BJ (cell line): ENCODE data around the gene LCN1. TPM values are rescaled to one million over a fixed set of nuclear protein-coding genes. Genes with fewer than 3 reads are reported as not detected.

ENCODE experiments used
- CTCF ChIA-PET: fragments of 350-600 bp; formaldehyde crosslinking; extraction: SDS; loops from one replicate; lab custom pipeline; 2021; ENCODE audit warnings: antibody characterized with exemption, inconsistent platforms; lab: Yijun Ruan, JAX
- POLR2A ChIA-PET: fragments of 300-600 bp; sonication (Branson Sonifier 250); formaldehyde crosslinking; extraction: SDS; loops from one replicate; lab custom pipeline; 2021; ENCODE audit warnings: antibody characterized with exemption; lab: Charles Lee
- DNase-seq: peaks from one replicate; pipeline ENCODE4 v3.0.0-alpha.2; 2011; ENCODE audit warnings: low read depth
- H3K27me3 ChIP-seq: 2 replicates; pipeline ENCODE4 v1.6.0; 2011; ENCODE audit warnings: low read length; ENCODE audit not compliant: control insufficient read depth, insufficient read depth
- H3K36me3 ChIP-seq: 2 replicates; pipeline ENCODE4 v1.5.1; 2011; ENCODE audit warnings: low read length; ENCODE audit not compliant: control insufficient read depth, insufficient read depth
- H3K4me3 ChIP-seq: 2 replicates; pipeline ENCODE4 v1.5.1; 2011; ENCODE audit warnings: low read depth, mild to moderate bottlenecking, control low read depth, low read length
- CTCF ChIP-seq: IDR thresholded peaks from 2 replicates; pipeline ENCODE4 v1.5.1; 2011; ENCODE audit warnings: low read depth, mild to moderate bottlenecking, control low read depth, inconsistent platforms, low read length, moderate library complexity; ENCODE audit not compliant: insufficient read depth
- polyA plus RNA-seq: library from polyadenylated mRNA; depleted of rRNA; stranded (reverse); fragments of >200 nt; gene quantifications from 2 replicates; pipeline ENCODE4 v1.2.3, GENCODE V29; 2011

Gene LCN1
- polyA plus RNA-seq, 1 experiment, result not detected

GRCh38 chr9:135515083-135515951 is 5.9 kb upstream of the LCN1 start:
- H3K27me3 ChIP-seq, result no peaks in the 10 kb centered on the region
- ChIA-PET POLR2A (no interaction called here), CTCF (interaction anchor here (0.6 to 1.3 kb wide), 2 partner anchors 10 to 18 kb away, joined by 3 to 7 read pairs; no protein-coding TSS in a partner anchor)
- TF ChIP-seq CTCF, result no peak
- no peak overlapping the region for H3K4me3 ChIP-seq
- DNase-seq, result no peak
- no peaks in the 10 kb centered on the region for H3K36me3 ChIP-seq

DNA sequence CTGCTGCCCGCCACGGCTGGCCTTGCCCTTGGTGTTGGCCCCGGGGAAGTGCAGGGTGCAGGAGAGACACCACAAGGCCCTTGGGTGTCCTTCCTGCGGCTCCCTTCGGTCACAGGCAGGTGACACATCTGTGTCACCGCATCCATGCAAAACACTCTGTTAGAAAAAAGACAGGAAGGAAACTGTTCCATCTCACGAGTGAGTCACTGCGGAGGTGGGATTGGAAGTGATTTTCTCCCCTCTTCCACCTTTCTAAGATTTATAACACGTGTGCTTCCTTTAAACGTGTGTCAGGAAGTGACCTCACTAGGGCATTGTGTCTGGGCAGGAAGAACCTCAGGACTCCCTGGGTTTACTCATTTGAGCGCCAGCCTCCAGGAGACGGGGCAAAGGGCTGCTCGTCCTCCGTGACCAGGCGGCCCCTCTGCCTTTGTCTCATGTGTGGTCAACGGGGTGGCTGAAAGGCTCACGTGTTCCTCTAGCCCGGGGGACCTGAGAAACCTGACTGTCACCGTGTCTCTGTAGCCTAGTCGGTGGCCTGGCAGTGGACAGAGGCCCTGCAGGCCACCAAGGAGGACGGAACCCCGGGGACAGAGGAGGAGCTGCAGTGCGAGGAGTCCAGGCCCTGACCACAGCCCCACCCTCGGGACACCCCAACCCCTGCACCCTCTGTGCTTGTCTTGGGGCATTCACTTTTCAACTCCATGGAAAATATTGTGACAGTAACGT is 4.9 kb upstream of the LCN1 start:
- ChIA-PET CTCF (interaction anchor here (2.4 kb wide), 1 partner anchor 12 kb away, joined by 10 read pairs; no protein-coding TSS in a partner anchor), POLR2A (no interaction called here)
- no peak for DNase-seq
- no peaks in the 10 kb centered on the region for H3K36me3 ChIP-seq
- H3K27me3 ChIP-seq, result no peaks in the 10 kb centered on the region; the same call in 1 of the 2 replicates
- H3K4me3 ChIP-seq, result no peak overlapping the region
- no peak for TF ChIP-seq CTCF

DNA sequence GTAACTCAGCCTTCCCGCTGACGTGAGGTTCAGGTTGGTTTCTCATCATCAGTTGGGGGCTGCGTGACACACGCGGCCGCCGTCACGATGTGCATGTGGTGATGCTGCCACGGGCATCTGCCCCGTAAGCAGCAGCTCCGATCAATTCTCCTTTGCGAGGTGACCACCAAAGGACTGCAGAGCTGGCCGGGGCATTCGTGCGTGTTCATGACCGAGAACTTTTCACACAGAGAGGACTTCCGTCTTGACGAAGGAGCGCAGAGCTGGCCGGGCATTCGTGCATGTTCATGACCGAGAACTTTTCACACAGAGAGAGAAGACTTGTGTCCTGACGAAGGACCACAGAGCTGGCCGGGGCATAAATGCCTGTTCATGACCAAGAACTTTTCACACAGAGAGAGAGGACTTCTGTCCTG is 3.8 kb upstream of the LCN1 start:
- no peak for DNase-seq
- ChIA-PET CTCF (interaction anchor here (2.4 kb wide), 1 partner anchor 13 kb away, joined by 10 read pairs; no protein-coding TSS in a partner anchor), POLR2A (no interaction called here)
- no peak overlapping the region for H3K4me3 ChIP-seq
- H3K27me3 ChIP-seq, result no peaks in the 10 kb centered on the region; the same call in 1 of the 2 replicates
- no peaks in the 10 kb centered on the region for H3K36me3 ChIP-seq
- TF ChIP-seq CTCF, result no peak

GRCh38 chr9:135519179-135519971 is 1.9 kb upstream of the LCN1 start:
- no peak for DNase-seq
- ChIA-PET CTCF (interaction anchor here (1.0 kb wide), 1 partner anchor 15 kb away, joined by 4 read pairs; no protein-coding TSS in a partner anchor), POLR2A (no interaction called here)
- TF ChIP-seq CTCF, result no peak
- H3K27me3 ChIP-seq, result no peaks in the 10 kb centered on the region; the same call in 1 of the 2 replicates
- no peak overlapping the region for H3K4me3 ChIP-seq
- no peaks in the 10 kb centered on the region for H3K36me3 ChIP-seq
